ENCODE data around the gene PRKN.

The PRKN gene

GRCh38 chr6:162017536-162017935 is 710.0 kb downstream of the PRKN start:
- no peak for DNase-seq

GRCh38 chr6:162014069-162014811 is 713.3 kb downstream of the PRKN start:
- DNase-seq = no peak

- no peak for DNase-seq
Measured at GRCh38 chr6:162005372-162005771, 722.2 kb downstream of the PRKN start.

DNA sequence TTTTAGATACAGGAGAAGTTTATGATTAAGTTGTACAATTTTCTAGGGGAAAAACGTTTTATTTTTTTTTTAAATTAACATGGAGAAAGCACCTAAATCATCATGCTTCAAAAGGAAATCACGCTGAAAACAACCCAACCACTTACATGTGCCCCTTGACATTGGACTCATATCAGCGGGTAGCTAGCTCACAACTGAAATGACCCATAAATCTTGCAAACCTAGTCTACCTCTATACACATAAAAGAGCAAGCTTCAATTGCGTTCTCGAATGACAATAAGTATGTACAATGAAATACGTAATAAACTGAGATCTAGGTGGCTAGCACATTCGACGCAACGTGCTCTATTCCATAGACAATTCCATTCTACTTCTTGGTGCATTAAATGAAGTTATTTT is 730.8 kb downstream of the PRKN start:
- no peak for DNase-seq

DNA sequence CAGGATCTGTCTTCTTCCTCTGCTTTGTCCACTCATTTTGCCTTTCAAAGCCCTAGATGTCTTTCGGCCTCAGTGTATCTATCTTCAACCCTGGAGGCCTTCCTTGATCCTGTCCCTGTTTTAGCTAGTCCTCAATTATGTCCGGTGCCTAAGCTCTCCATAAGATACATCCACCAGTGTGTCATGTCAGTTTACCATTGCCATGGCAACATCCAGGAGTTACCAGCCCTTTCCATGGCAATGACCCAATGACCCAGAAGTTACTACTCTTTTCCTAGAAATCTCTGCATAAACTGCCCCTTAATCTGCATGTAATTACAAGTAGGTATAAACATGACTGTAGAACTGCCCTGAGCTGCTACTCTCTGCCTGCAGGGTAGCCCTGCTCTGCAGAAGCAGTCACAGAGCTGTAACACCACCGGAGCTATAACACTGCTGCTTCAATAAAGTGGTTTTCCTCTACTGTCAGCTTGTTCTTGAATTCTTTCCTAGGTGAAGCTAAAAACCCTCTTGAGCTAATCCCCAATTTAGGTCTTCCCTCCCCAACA is 741.6 kb downstream of the PRKN start:
- no peak for DNase-seq

- no peak for DNase-seq
Measured at GRCh38 chr6:161984713-161985112, 742.9 kb downstream of the PRKN start.

GRCh38 chr6:161976553-161976952 is 751.0 kb downstream of the PRKN start:
- no peak for DNase-seq

- DNase-seq = no peak
Measured at GRCh38 chr6:161973064-161973463, 754.5 kb downstream of the PRKN start.

GRCh38 chr6:161971043-161971442 is 756.5 kb downstream of the PRKN start:
- DNase-seq = no peak

- DNase-seq = no peak
Measured at GRCh38 chr6:161963634-161964234, 763.8 kb downstream of the PRKN start.

GRCh38 chr6:161963181-161963580 is 764.4 kb downstream of the PRKN start:
- no peak for DNase-seq

- no peak for DNase-seq
Measured at GRCh38 chr6:161961796-161962195, 765.8 kb downstream of the PRKN start.

- no peak for DNase-seq
Measured at GRCh38 chr6:161961046-161961445, 766.5 kb downstream of the PRKN start.

DNA sequence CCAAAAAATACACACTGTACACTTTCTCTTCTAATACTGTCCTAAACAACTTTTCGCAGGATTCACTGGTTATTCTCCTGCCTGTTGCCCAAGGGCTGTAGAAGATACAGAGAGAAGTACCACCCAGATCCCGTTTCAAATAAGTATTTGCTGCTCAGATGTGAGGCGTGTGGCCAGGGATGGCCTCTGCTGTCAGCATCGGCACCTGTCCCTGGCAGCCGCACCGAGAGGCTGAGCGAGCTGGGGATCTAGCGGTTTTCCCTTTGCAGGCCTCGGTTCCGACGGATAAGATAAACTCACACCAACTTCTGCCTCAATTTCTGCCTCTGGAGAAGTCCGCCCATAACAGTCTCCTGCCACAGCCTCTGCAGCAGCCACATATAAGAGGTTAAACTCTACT is 768.5 kb downstream of the PRKN start:
- no peak for DNase-seq

GRCh38 chr6:161956082-161956481 is 771.5 kb downstream of the PRKN start:
- DNase-seq = no peak

GRCh38 chr6:161954699-161955276 is 772.8 kb downstream of the PRKN start:
- no peak for DNase-seq

DNA sequence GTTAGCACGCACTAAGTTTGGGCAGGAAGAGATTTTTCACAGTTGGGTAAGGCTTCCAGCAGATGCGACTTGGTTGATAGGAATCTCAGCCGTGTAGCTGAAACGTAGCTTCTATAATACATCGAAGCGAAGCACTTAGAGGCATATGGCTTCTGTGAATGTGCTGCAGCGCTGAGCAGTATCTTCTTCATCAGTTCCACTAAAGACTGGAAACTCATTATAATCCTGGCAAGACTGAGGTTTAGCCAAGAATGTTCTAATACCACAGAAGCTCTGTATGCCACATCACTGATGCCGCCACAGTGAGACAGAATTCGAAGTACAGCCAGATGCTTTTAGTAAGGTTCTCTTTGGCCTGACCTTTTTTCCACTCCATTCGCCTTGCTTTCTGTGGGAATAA is 773.5 kb downstream of the PRKN start:
- DNase-seq = no peak

DNA sequence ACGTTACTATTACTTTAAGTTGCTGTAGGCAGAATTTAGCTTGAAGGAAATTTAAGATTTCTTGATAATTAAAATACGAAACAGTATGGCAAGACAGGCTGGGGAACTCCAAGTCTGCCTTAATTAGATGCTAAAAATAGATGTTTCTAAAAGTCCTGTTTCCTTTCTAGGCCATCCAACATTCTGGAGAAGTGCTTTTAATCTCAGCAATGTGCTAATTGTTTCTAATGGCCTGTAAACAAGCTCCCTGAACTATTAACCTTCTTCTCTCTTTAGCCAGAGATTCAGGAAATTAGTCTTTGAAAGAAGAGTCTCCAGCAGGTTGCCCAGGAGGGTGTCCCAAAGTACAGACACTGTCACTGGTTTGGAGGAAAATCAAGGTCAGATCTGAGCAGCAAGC is 776.4 kb downstream of the PRKN start:
- DNase-seq = no peak

GRCh38 chr6:161949531-161949930 is 778.0 kb downstream of the PRKN start:
- DNase-seq = no peak

DNA sequence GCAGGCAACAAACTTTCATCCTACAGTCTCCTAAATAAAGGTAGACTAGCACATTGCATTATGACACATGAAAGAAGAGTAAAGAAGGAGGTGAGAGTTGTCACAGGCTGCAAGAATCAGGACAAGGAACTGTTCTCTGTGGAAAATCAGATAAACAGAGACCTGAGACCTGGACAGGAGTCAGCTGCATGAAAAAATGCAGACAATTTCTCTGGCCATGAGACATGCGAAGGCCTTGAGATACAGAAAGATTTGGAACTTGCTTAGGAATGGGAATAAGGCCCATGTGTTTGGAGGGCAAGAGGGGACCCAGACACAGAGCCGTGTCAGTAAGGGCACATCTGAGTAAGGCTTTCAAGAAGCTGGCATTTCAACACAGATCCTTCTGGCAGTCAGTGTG is 779.1 kb downstream of the PRKN start:
- DNase-seq = no peak

- DNase-seq = no peak
Measured at GRCh38 chr6:161947371-161947770, 780.2 kb downstream of the PRKN start.

DNA sequence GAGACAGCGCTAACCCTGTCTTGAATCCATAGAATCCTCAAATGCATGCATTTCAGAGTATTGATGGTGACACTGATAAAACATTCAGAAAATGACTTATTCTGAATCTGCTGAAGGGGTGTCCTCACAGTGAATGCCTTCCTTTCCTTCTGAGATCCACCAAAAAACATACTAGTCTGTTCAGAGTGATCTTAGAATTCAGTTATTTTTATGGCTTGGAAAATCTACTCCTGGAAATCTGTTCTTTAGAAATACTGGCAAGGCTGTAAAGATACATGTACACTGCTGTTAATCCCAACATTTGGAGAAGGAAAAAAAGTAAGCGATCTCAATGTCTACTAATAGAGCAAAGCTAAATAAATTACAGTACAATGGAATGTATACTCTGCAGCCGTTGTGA is 781.1 kb downstream of the PRKN start:
- DNase-seq = no peak

GRCh38 chr6:161943561-161943960 is 784.0 kb downstream of the PRKN start:
- no peak for DNase-seq

DNA sequence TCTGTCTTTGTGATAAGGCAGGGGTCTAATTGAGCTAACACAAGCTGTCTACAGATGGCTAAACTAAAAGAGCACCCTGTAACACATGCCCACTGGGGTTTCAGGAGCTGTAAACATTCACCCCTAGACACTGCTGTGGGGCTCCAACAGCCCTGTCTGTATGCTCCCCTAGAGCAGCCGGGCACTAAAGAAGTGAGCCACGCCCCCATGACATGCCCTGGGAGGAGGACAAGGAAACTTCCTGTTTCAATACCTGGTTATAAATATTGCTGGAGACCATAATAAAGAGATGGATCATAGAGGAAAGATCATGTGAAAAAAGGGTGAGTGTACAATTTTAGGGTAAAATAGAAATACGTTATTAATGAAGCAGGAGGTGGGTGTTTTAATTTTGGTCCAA is 786.0 kb downstream of the PRKN start:
- no peak for DNase-seq
